HepG2 (cell line): ENCODE data around the gene ICAM3. TPM values are rescaled to one million over a fixed set of nuclear protein-coding genes. Genes with fewer than 3 reads are reported as not detected.

Source experiments
- ADNP ChIP-seq: sonication (generic); formaldehyde crosslinking; IDR thresholded peaks from 2 replicates; pipeline ENCODE4 v1.4.0; 2020; ENCODE audit warnings: missing genetic modification reagents
- ARNTL ChIP-seq: sonication (generic); formaldehyde crosslinking; IDR thresholded peaks from 2 replicates; pipeline ENCODE4 v1.4.0; 2020; ENCODE audit warnings: mild to moderate bottlenecking, missing genetic modification reagents
- CCDC6 ChIP-seq: sonication (generic); formaldehyde crosslinking; IDR thresholded peaks from 2 replicates; pipeline ENCODE4 v1.8.1; 2022; ENCODE audit warnings: mild to moderate bottlenecking, missing genetic modification reagents, moderate library complexity
- DRAP1 ChIP-seq: IDR thresholded peaks from 2 replicates; pipeline ENCODE4 v1.6.1; 2016; ENCODE audit warnings: missing genetic modification reagents, missing compliant biosample characterization
- ERF ChIP-seq: IDR thresholded peaks from 2 replicates; pipeline ENCODE4 v1.6.1; 2018; ENCODE audit warnings: missing biosample characterization, missing genetic modification reagents
- HCFC1 ChIP-seq: fragments of 150-350 bp; IDR thresholded peaks from 2 replicates; pipeline ENCODE4 v1.6.1; 2014; ENCODE audit warnings: low read depth, low read length
- HNRNPUL1 ChIP-seq: fragments of 200-400 bp; formaldehyde crosslinking; IDR thresholded peaks from 2 replicates; pipeline ENCODE4 v1.6.1; 2017; ENCODE audit warnings: low read depth, mild to moderate bottlenecking, low read length, moderate library complexity
- NFRKB ChIP-seq: fragments of 450-650 bp; IDR thresholded peaks from 2 replicates; pipeline ENCODE4 v1.6.1; 2017
- NR2C2 ChIP-seq: sonication (generic); formaldehyde crosslinking; IDR thresholded peaks from 2 replicates; pipeline ENCODE4 v1.4.0; 2020; ENCODE audit warnings: missing genetic modification reagents, mild to moderate bottlenecking, moderate library complexity, borderline replicate concordance
- PRDM4 ChIP-seq: sonication (generic); formaldehyde crosslinking; IDR thresholded peaks from 2 replicates; pipeline ENCODE4 v1.9.0; 2021; ENCODE audit warnings: missing genetic modification reagents, borderline replicate concordance
- RFX5 ChIP-seq: IDR thresholded peaks from 2 replicates; pipeline ENCODE4 v1.6.1; 2011; ENCODE audit warnings: low read depth, low read length, improper control_type of control experiment
- ZFX ChIP-seq: sonication (generic); formaldehyde crosslinking; IDR thresholded peaks from 2 replicates; pipeline ENCODE4 v1.4.0; 2020; ENCODE audit warnings: mild to moderate bottlenecking, low read depth, missing genetic modification reagents, moderate library complexity
- ZNF318 ChIP-seq: sonication (generic); formaldehyde crosslinking; IDR thresholded peaks from 2 replicates; pipeline ENCODE4 v1.4.0; 2020; ENCODE audit warnings: mild to moderate bottlenecking, missing genetic modification reagents
- ZNF777 ChIP-seq: sonication (generic); formaldehyde crosslinking; IDR thresholded peaks from 2 replicates; pipeline ENCODE4 v1.4.0; 2020; ENCODE audit warnings: missing genetic modification reagents
- polyA plus RNA-seq, 8 experiments: library from polyadenylated mRNA; depleted of rRNA in 3 of 8; stranded (reverse) in 7 of 8; unstranded in 1 of 8; fragments of >200 nt; fragmentation: Illumina TruSeq in 4 of 8; extraction: Trizol in 4 of 8; gene quantifications; 2 replicates each; pipeline versions ENCODE4 v1.2.1 to v1.2.3, GENCODE V29; 2011 to 2016; ENCODE audit warnings: low read depth in 4 of 8, missing spikeins in 1 of 8, mixed read lengths in 1 of 8; ENCODE audit not compliant: insufficient read depth in 1 of 8
- total RNA-seq, 5 experiments: library from RNA; depleted of rRNA; stranded (reverse); fragments of >200 nt; fragmentation: Illumina TruSeq; extraction: Trizol; gene quantifications; 2 replicates each; pipeline ENCODE4 v1.2.3, GENCODE V29; 2016; ENCODE audit warnings: low read depth in 1 of 5
- TF ChIP-seq, protein P1 (sequence below): sonication (generic); formaldehyde crosslinking; IDR thresholded peaks from 2 replicates; pipeline ENCODE4 v1.4.0; 2020; ENCODE audit warnings: low read depth, missing genetic modification reagents

Gene ICAM3
- total and polyA plus RNA-seq, 2 of the 13 experiments (the other 11 are each of a cell fraction or from before 2014, with no cell fraction given): 14.1 to 21.0 TPM

GRCh38 chr19:10335352-10335985 lies 4.0 kb downstream of the ICAM3 start (continued):
- TF ChIP-seq ZNF318 (CRISPR knock-in tag) (no peak), ERF (CRISPR knock-in tag) (0 out of 2 replicates have a peak, but pooled peaks have one; percentile 23), PRDM4 (CRISPR knock-in tag) (no peak), ZNF777 (CRISPR knock-in tag) (peak; percentile 23; the same call in 1 of the 2 replicates), CCDC6 (CRISPR knock-in tag) (no peak), RFX5 (no peak), NFRKB (no peak), HCFC1 (no peak), ARNTL (no peak), DRAP1 (CRISPR knock-in tag) (0 out of 2 replicates have a peak, but pooled peaks have one; percentile 11), ZFX (CRISPR knock-in tag) (no peak), HNRNPUL1 (no peak), ADNP (no peak), NR2C2 (no peak)
- TF ChIP-seq, protein P1, sequence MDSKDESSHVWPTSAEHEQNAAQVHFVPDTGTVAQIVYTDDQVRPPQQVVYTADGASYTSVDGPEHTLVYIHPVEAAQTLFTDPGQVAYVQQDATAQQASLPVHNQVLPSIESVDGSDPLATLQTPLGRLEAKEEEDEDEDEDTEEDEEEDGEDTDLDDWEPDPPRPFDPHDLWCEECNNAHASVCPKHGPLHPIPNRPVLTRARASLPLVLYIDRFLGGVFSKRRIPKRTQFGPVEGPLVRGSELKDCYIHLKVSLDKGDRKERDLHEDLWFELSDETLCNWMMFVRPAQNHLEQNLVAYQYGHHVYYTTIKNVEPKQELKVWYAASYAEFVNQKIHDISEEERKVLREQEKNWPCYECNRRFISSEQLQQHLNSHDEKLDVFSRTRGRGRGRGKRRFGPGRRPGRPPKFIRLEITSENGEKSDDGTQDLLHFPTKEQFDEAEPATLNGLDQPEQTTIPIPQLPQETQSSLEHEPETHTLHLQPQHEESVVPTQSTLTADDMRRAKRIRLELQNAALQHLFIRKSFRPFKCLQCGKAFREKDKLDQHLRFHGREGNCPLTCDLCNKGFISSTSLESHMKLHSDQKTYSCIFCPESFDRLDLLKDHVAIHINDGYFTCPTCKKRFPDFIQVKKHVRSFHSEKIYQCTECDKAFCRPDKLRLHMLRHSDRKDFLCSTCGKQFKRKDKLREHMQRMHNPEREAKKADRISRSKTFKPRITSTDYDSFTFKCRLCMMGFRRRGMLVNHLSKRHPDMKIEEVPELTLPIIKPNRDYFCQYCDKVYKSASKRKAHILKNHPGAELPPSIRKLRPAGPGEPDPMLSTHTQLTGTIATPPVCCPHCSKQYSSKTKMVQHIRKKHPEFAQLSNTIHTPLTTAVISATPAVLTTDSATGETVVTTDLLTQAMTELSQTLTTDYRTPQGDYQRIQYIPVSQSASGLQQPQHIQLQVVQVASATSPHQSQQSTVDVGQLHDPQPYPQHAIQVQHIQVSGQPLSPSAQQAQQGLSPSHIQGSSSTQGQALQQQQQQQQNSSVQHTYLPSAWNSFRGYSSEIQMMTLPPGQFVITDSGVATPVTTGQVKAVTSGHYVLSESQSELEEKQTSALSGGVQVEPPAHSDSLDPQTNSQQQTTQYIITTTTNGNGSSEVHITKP: peak; percentile 46; the same call in 1 of the 2 replicates
